NCI-H1048 (cell line): ENCODE measurements around the gene TBXAS1.
"Not testable (repeated sequence)": the region's sequence is repeated elsewhere in the genome, so short reads cannot be mapped to it uniquely, and the experiment has no call there.

ENCODE experiments used
- DNase-seq: peaks from one replicate; lab custom pipeline; 2025; lab: John Stamatoyannopoulos, UW

TBXAS1 gene

GRCh38 chr7:139889186-139889871 lies 60.3 kb downstream of the TBXAS1 start:
- no peak for DNase-seq

- no peak for DNase-seq
These were observed 64.4 kb downstream of the TBXAS1 start for GRCh38 chr7:139893461-139893860.

DNA sequence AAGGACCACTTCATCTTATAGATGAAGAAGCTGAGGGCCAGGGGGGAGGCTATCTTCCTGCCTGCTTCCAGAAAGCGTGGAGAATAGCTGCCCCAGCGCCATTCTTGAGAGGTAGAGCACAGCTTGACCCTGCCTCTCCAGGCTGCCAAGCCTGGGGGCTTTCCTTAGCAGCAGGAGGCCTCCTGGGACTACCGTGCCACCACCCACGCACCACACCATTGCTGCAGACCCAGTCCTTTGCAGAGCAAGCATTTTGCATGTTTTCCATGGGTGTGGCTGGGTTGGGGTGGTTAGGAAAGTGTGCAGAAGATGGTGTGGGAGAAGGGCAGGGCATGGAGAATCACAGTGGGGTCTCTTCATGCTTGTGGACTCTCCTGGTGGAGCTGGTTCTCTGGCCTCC lies 64.9 kb downstream of the TBXAS1 start:
- DNase-seq: no peak

- DNase-seq: no peak
These were observed 66.2 kb downstream of the TBXAS1 start for GRCh38 chr7:139895141-139895829.

DNA sequence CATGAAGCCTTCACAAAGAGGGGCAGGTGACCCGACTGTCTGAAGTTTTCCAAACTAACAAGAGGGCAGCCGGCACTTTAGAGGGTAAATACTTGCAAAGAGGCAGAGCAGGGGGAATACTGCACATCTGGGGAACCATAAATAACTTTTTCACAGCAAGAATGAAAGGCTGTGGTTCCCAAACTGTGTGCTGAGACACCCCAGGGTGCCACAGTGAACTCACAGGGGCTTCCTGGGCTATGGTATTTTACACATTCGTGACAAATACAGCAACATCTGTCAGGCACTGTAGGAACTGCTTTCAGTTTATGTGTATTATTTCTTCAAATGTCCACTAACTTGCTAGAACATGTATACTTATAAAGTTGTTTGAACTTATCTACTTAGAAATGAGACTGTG lies 67.2 kb downstream of the TBXAS1 start:
- no peak for DNase-seq

DNA sequence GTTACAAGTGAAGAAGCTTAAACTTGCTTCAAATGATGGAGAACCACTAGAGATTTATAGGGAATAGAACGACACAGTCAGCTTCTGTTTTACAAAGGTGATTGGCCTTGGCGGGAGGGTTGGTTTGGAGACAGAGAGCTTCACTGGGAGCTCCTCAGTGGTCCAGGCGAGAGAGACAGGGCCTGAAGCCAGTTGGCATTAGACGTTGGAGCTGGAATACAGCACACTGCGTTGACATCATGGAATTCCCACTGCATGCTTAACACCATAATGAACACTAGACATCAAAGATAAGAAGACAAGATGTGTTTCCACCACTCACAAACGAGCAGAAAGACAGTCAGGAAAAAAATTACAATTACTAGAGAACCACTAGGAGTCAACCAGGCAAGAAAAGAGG lies 67.8 kb downstream of the TBXAS1 start:
- DNase-seq: no peak

DNA sequence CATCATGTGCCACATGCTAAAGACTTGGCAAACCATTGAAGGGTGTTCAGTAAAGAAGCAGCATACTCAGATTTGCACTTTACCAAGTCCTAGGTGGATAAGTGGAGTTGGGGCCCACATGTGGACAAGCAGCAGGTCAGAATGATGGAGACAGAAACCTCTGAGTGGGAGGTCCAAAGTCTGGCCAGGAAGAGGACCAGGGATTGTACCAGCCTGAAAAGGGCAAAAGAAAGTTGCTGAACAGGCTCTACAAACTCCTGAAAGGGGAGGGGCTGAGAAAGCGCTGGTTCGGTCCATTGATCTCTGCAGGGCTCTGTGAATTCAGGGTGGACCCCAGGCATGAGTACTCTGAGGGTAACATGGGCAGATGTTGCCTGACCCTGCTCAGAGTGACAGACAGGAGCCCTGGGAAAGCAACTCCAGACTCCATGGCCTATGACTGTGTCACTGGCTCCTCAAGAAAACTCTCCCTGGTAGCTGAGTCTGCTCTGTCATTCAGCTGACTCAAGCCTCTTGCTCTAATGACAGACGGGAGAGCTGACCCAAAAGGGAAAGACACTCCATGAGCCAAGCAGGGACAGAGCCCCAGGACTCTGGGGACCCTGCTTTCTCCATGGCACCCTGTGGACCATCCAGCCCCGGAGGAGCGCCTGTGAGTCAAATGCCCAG lies 68.5 kb downstream of the TBXAS1 start:
- DNase-seq: no peak

GRCh38 chr7:139898483-139898882 lies 69.4 kb downstream of the TBXAS1 start:
- no peak for DNase-seq

GRCh38 chr7:139899328-139899955 lies 70.4 kb downstream of the TBXAS1 start:
- DNase-seq: no peak

DNA sequence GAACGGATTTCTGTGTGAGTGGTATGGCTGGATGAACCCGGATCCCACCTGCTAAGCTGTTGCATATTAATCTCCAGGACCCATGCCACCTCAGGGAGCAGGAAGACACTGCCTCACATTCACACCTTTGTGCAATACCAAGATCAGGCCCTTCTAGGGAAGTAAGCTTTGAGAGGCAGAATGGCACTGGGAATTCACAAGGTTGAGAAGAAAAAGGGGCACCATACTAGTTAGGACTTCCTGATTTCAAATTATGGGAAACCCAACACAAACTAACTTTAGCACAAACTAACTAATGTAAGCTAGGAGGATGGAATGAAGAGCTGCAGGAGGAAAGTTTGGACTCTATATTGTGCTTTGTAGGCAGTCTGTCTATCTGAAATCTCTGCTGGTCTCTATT lies 71.3 kb downstream of the TBXAS1 start:
- DNase-seq: no peak

DNA sequence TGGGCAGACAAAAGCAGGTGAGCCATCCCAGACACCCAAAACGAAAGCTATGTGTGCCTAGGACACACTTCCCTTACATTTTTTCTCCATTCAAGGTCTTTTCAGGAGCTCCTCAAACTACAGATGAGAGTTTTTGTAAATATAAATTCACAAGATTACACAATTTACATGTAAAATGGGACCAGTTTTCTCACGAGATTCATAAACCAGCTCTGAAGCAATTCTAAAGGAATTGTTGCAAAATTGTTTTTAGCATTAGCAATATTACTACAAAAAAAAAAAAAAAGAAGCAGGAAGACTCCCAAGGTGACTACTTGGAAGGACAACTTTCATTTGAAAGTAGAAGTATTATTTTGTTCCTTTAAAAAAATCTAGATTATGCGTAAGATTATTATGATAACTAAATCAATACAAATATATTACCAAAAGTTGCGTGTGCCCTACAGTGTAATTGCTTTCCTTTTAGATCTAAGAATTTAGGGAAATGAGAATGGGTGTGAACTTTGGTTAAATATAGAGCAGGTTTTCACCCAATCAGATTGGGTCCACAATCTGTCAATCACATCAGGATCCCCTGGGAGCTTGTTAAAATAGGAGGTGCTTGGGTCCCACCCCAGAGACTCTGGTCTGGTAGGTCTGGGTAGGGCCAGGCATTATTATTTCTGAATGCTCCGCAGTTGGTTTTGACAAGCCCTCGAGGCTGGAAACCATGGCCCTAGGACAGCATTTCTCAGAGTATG lies 72.2 kb downstream of the TBXAS1 start:
- no peak for DNase-seq

DNA sequence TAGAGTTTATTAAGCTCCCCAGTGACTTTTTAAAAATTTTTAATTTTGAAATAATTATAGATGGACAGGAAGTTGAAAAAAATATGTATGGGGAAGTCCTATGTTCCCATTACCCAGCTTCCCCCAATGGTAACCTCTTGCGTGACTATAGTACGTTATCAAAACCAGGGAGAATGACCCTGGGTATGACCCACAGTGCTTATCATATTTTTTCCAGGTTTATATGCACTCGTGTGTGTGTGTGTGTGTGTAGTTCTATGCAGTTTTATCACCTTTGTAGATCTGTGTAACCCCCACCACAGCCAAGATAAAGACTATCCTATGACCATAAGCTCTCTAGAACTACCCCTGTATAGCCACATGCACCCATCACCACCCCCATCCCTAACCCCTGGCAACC lies 72.8 kb downstream of the TBXAS1 start:
- DNase-seq: no peak

- DNase-seq: no peak
These were observed 73.5 kb downstream of the TBXAS1 start for GRCh38 chr7:139902436-139903102.

DNA sequence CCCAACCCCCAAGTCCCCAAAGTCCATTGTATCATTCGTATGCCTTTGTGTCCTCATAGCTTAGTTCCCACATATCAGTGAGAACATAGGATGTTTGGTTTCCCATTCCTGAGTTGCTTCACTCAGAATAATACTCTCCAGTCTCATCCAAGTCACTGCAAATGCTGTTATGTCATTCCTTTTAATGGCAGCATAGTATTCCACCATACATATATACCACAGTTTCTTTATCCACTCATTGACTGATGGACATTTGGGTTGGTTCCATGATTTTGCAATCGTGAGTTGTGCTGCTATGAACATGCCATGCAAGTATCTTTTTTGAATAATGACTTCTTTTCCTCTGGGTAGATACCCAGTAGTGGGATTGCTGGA lies 74.0 kb downstream of the TBXAS1 start:
- DNase-seq: not testable (repeated sequence)

GRCh38 chr7:139906879-139907278 lies 77.8 kb downstream of the TBXAS1 start:
- DNase-seq: no peak

DNA sequence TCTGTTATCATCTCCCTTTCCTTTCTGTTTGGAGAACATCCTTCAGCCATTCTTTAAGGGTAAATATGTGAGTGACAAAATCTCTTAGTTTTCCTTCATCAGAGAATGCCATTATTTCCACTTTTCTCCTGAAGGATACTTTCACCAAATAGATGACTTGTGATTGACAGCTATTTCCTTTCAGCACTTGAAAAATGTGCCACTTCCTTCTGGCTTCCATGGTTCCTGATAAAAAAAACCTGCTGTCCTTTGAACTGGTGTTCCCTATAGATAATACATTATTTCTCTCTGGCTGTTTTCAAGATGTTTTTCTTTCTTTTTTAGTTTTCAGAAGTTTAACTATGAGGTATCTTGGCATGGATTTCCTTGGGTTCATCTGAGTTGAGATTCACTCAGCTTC lies 79.7 kb downstream of the TBXAS1 start:
- DNase-seq: no peak

- DNase-seq: no peak
These were observed 80.5 kb downstream of the TBXAS1 start for GRCh38 chr7:139909379-139910050.

DNA sequence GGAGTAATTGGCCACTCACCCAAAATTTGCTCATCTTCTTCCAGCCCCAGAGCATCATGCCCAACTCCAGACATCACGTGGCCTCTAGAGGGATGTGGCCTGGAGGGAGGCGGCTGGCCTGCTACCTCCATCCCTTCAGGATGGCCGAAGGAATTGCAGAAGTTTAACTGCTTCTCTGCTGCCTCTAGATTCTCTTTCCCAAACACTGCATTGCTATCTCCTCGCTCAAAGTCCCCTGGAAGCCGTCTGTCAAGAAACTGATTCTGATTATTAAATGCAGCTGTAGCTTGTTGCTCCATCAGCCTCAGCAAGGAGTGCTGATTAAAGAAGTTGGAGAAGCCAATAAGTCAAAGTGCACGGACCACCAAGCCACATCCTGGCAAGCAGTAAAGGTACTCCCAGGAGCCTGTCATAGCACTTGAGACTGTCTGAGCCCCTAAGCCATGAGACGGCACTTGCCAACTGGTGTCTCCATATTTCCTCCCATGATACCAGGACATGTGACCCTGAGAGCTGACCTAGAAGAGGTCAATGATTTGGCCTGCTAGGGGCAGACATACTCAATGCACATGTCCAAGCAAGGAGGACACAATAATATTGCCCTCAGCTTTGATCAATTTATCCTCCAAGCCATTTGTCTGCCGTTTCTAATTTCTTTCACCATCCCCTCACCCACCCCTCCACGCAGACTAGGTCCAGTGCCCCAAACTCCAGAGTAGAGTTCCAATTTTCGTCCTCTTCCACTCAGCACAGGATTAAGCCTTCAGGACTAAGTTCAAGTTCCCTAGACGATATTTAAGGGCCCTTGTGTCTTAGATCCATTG lies 84.2 kb downstream of the TBXAS1 start:
- no peak for DNase-seq

DNA sequence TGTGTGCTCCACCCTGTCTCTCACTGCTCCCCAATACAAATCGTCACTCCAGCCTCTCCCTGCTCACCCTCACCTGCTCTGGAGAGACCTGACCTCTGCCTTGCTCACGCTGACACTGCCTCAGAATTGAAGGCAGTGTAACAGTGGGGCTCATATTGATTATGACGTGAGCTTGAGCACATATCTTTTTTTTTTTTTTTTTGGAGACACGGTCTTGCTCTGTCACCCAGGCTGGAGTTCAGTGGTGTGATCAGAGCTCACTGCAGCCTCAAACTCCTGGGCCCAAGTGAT lies 84.7 kb downstream of the TBXAS1 start:
- DNase-seq: no peak
